HTERT RPE-1 (cell line): ENCODE measurements around the gene FILIP1.

ENCODE experiments used
- in situ Hi-C: fragments of 300-500 bp; cut with MboI; formaldehyde crosslinking; loops from 4 replicates; pipeline ENCODE4 v1.14.3; 2020; ENCODE audit warnings: low sequenced_read_pairs

Gene FILIP1, protein sequence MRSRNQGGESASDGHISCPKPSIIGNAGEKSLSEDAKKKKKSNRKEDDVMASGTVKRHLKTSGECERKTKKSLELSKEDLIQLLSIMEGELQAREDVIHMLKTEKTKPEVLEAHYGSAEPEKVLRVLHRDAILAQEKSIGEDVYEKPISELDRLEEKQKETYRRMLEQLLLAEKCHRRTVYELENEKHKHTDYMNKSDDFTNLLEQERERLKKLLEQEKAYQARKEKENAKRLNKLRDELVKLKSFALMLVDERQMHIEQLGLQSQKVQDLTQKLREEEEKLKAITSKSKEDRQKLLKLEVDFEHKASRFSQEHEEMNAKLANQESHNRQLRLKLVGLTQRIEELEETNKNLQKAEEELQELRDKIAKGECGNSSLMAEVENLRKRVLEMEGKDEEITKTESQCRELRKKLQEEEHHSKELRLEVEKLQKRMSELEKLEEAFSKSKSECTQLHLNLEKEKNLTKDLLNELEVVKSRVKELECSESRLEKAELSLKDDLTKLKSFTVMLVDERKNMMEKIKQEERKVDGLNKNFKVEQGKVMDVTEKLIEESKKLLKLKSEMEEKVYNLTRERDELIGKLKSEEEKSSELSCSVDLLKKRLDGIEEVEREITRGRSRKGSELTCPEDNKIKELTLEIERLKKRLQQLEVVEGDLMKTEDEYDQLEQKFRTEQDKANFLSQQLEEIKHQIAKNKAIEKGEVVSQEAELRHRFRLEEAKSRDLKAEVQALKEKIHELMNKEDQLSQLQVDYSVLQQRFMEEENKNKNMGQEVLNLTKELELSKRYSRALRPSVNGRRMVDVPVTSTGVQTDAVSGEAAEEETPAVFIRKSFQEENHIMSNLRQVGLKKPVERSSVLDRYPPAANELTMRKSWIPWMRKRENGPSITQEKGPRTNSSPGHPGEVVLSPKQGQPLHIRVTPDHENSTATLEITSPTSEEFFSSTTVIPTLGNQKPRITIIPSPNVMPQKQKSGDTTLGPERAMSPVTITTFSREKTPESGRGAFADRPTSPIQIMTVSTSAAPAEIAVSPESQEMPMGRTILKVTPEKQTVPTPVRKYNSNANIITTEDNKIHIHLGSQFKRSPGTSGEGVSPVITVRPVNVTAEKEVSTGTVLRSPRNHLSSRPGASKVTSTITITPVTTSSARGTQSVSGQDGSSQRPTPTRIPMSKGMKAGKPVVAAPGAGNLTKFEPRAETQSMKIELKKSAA (N-terminal part only)

DNA sequence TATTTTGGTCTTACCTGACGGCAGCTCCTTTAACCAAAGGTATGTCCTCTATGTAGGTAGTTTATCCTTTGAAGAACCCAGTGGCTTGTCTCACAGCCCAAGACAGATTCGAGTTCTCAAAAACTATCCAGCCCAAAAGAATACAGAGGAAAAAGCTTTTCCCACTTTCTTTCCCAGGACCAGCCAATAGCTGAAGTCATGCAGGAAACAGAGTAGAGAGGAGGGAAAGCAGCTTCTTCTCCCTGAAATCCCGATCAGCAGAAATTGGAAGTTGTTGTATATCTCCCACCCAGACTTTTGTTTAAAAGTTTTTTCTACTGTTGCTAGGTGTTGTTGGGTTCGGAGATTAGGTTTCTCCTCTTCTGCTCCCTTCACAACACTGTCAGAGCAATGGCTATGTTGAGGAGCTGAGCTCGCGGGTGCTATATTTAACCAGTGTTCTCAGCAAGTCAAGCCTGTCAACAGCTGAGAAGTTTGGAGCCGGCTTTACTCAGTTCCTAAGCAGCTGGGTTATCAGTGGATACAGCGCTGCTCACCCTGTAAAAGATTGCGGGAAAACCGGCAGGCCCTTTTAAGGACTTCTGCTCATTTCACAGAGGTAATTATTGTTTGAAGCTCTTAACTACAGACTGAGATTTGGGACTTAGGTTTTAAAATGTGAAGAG is at the start of gene FILIP1:
Gene FILIP1, minus strand, starts transcription at position 401 of the 665 bp plus-strand sequence. CDS start 78,828 bp downstream, outside the sequence.
- in situ Hi-C loops, result no loop called here

DNA sequence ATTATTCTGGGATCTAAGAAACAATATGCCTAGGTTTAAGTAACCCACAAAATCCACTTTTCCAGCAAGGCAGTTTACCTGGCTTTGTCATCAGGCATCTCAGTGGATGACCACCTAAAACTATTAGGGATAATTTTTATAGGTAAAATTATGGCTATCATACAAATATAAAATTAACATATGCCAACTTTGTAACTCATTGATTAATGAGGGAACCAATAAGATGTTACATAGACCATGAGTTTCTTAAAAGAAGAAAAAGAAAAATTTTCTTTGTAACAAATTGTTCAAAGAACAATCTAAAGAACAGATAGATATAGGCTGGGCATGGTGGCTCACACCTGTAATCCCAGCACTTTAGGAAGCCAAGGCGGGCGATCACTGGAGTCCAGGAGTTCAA is 49.7 kb upstream of the FILIP1 start:
- in situ Hi-C loops, result no loop called here

DNA sequence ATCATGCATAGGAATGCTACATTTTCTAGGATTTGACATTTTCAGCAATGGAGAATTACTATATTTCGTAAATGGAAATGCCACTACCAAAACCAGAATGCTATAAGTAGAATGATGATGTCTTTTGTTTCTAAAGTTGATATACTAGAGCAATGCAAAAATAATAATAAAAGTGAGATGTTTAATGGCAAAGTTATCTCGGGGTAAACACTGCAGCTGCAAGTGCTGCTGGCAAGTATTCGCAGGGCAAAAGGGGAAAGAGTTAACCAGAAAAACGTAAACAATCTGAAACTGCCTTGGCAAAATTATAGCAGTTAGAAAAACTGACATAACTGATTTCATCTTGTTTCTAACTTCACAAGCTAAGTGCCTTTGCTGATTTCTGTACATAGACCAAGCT is 45.5 kb upstream of the FILIP1 start:
- in situ Hi-C loops, result no loop called here

DNA sequence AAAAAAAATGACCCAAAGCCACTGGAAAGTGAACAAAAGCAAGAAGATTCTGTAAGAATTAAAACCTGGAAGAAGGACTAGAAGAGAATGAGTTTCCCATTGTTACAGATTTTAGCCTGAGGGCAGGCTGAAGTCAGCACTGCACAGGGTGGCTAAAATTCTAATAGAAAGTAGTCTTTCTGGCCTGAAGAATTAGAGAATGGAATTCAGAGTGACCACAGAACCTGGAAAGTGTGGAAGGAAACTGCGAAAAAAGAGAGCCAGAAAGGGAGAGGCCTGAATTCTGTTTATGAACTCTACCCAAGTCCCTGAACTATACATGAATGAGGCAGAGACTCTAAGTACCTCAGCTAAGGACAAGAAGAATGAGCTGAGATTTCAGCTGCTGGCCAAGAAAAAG is 38.9 kb upstream of the FILIP1 start:
- in situ Hi-C loops, result no loop called here

DNA sequence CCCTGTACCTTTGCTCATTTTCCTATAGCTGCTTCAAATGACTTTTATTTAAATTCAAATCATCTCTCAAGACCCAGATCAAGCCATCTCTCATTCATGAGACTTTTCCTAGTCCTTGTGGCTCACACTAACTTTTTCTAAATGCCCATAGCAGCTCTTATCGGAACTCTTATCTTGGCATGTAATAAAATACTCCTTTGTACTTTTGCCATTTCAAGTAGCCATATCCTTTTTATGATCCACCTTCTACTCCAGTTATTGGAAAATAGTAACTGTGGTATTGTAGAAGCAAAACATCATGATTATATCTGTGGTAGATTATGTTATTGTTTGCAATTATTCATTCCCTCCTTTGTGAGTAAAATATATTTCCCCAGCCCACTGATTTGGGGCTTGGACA is 37.6 kb upstream of the FILIP1 start:
- in situ Hi-C loops, result no loop called here

DNA sequence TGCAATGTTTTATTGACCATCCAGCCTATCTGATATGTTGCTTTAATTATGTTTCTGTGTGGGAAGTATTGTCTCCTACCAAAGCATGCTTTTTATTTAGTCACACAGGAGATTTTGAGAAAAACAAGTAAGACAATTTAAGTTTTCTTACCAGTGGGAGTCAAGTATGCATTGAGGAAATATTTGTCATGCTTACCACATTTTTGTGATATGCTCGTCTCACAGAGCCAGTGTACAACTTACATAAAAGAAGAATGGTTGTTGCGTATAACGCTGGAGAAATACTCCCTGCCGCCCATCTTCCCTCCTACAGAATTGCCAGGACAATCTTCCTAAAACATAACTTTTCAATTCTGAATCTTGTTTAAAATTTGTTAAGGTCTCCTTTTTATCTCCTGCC is 37.1 kb upstream of the FILIP1 start:
- in situ Hi-C loops, result no loop called here

DNA sequence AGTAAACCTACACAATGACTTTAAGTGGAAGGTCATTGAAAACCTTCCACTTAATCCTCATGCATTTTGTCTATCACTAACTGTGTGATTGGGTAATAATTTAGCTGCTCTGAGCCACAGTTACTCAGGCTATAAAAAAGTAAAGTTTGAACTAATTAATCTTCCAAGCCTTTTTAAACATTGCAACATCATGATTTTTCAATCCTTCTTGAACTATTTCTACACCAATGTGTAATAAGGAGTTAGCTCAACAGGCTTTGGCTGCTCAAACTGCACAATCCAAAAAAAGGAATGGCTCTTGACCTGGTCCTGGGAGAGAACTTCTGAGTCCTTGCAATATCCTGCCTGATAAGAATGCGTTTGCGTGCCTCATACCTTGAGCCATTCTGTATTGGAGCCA is 34.8 kb upstream of the FILIP1 start:
- in situ Hi-C loops, result no loop called here

DNA sequence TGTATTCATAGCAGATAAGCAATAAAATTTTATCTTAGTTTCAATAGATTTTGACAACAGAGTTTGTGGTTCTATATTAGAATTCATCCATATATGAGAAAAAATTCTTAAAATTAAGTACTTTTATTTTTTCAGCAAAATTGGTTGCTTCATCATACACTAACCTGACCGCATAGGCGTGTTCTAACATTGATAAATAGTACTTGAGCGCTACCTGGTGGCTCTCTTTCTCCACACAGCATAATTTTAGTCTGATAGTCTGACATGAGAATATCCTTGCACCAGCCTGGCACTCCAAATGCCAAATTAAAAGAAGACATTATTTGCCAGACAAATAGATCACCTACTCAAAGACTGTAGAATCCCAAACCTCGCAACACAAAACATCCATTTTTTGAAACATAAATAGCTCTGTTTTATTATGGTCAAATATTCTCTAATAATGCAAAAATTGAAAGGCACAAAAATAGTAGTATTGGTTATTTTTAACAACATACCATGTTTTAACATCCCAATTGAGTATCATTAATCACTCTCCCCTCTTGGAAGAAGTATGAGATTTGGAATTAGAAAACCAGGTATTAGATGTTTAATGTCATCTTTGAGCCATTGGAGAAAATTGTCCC is 33.0 kb upstream of the FILIP1 start:
- in situ Hi-C loops, result no loop called here

DNA sequence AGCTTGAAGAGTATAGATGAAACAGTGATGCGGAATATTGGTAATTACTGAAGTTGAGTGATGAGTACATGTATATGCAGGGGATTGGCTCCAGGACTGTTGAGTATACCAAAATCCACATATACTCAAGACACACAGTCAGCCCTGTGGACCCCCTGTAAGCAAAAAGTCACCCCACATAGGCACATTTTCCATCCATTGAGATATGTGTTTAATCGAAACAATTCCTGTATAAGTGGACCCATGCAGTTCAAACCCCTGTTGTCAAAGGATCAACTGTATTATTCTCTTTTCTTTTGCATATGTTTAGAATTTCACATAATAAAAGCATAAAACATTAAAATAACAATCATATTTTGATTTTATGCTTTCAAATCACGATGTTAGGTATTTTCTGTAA is 32.1 kb upstream of the FILIP1 start:
- in situ Hi-C loops, result no loop called here

DNA sequence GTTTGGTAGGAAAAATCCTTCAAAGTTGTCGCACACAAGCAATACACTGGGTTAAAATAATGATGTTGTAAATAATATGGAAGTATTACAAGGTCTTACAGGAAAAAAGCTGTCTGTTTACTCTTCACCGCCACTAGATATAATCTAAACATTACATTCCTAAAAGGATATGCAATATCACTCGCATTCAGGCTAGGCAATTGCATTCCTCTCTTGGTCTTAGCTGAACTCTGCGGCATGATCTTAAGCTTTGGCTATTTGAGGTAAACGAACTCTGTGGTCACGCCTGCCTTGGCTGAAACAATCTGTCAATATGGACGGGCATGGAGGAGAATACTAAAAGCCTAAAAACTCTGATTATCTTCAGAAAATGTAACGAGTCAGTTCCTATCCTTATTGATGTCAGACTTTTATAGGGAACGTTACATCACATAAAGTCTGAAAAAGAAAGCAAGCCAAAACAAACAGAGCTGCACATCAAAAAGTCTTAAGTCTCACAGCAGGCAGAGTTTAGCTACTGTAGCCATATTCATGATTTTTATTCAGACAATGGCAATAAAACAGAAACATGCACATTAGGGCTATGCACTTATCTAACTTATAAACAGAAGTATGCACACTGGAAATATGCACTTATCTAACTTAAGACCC is 30.8 kb upstream of the FILIP1 start:
- in situ Hi-C loops, result no loop called here

DNA sequence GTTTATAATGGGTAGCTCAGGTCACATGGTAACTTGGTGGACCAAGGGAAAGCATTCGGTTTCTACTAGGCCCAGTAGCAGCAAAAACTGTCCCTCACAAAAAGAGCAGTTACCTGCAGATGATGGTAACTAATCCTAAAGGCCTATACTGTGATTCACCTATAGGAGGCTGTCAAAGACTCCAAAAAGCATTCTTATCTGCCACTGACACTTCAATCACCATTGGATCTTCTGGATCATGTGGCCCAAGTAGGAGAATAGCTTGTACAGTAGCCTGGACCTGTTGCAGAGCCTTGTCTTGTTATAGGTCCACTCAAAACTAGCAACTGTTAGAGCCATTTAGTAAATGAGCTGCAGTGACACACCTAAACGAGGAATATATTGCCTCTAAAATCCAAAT is 23.2 kb upstream of the FILIP1 start:
- in situ Hi-C loops, result no loop called here

DNA sequence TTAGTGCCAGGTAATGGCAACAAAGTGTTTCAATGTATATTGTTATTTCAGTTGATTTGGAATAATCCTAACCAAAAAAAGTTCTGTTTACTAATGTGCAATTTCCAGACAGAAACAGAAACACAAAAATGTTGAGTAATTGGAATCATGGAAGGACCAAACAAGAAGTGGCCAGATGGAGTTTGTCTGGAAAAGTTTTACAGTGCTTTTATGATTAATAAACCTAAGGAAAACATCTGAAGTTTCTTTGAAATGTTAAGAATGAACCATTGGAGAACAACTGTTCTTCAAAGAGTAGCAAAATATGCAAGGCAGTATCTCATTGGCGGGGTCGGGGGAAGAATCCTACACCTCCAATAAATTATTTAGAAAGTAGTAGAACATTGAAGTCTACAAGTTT is 19.0 kb upstream of the FILIP1 start:
- in situ Hi-C loops, result no loop called here

DNA sequence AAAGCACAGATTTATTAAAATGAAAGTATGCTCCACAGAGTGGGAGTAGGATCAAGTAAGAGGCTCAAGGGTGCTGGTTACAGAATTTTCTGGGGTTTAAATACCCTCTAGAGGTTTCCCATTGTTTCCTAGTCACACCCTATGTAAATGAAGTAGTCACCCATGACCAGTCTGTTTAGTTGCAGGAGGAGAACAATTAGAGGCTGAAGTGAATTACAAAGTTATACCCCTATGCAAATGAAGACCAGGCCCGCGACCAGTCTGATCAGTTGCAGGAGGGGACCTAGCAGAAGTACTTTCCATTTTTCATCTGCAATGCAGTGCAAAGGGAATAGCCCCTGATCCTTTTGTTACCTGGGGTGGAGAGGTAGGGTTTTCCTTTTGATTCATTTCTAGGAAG is 11.8 kb upstream of the FILIP1 start:
- in situ Hi-C loops, result no loop called here

DNA sequence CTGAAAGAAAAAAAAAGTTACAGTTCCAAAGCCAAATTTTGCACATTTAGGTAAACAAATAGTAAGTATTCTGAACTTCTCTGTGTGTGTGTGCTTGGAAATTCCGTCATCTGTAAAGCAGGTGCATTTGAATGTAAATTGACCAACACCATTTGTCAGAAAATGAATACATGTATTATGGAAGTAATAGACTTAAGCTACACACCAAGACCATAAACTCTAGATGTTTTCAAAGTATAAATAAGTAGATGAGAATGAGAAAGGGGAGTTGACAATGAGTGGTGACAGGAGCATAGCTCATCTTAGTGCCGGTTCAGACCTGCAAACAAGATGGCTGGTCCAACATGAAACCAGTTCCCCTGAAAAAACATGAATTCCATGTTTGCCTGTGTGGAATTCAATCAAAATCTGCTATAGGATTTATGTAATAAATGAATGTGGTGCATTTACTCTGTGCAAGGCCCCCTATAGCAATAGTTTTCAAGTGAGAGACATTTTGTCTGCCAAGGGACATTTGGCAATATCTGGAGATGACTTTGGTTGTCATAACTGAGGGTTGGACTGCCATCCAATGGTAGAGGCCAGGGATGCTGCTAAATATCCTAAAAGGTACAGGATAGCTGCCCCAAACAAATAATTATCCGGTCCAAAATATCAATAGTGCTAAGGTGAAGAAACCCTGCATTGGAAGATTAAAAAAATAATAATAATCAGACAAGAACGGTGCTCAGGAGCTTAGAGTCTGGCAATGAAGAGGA is 11.0 kb upstream of the FILIP1 start:
- in situ Hi-C loops, result no loop called here

DNA sequence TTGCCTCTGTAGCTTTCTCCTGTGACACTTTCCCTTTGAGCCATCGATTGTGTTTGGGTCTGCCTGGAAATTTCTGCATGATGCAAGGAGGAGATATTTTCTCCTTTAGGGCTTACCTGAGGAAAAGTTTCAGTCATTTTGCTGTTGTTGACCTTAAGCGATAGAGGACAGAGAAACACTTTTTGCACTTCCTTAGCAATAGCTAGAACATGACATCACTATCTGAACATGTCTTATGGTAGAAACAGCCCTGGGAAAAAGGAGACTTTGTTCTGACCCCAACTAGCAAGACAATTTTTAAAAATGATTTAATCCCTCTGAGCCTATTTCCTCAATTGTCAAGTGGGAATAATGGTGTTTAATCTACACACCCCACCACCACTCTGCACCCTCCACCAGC is 9.7 kb upstream of the FILIP1 start:
- in situ Hi-C loops, result no loop called here

DNA sequence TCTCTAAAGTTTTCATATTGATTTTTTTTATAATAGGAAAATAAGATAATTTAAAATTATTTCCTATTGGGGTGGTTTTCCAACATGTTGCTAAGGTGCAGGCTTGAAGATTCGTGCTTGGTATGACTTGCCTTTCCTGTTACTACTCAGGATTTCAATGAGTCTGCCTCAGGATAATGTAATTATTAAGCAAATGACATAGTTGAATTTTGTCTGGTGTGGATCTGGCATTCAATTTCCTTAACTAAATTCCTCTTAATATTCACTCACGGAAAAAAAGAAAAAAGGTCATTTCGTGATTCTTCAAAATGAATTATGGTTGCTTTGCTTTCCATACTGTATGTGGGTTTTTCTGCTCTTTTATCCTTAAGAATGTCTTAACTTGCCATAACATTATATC is 9.3 kb upstream of the FILIP1 start:
- in situ Hi-C loops, result no loop called here

DNA sequence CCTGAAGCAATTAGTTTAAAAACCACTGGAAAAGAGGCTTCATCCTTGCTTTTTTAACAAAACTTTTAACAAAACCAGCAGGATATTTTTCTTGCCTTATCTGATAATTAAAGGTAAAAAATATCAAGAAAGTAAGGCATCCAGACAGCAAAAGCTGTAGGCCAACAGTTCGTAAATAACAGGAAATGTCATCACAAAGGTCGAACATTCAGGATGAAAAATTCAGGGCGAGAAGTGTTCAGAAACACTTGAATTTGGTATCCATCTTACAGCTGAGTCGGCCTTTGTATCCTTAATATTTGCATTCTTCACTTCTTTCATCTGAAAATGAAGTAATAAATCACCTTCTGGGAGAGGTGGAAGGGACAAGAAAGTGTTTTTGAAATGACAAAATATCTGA is 8.2 kb upstream of the FILIP1 start:
- in situ Hi-C loops, result no loop called here

DNA sequence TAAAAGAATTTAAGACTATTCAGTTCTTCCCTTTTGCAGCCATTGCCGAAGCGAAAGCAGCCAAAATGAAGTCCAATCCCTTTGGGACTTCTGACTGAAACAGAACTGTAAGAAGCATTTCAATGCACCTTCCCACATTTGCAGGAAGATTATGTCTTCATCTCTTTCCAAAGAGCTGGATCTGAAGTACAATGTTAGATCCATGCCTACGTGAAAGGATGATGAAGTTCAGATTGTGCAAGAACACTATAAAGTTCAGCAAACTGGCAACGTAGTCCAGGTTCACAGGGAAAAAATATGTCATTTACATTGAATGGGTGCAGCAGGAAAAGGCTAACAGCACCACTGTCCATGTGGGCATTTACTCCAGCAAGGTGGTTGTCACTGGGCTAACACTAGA is 6.0 kb upstream of the FILIP1 start:
- in situ Hi-C loops, result no loop called here

DNA sequence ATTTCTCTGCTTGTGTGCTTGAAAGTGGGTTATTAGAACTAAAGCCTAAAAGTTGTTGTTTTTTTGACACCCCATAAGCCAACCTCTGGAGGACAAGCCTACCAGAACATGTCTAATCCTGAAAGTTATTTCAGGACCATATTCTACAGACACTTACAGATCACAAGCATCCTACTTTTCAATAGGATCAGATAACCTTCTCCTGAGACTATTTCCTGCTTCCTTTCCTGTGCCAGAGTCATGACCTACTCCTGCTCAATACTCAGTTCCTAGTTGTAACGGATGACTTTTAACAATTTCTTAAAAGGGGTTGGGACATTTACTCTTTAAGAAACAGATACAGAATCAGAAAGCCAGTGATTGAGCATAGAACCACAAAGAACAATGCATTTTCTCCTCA is 5.3 kb upstream of the FILIP1 start:
- in situ Hi-C loops, result no loop called here
